NCI-H2171 treated with DMSO at 0.1 percent for 48 hours (cell line): ENCODE measurements around the gene MRPS5.
"Not testable (repeated sequence)": the region's sequence is repeated elsewhere in the genome, so short reads cannot be mapped to it uniquely, and the experiment has no call there.

Source experiments
- DNase-seq: peaks from one replicate; lab custom pipeline; 2025; lab: John Stamatoyannopoulos, UW

Gene MRPS5

DNA sequence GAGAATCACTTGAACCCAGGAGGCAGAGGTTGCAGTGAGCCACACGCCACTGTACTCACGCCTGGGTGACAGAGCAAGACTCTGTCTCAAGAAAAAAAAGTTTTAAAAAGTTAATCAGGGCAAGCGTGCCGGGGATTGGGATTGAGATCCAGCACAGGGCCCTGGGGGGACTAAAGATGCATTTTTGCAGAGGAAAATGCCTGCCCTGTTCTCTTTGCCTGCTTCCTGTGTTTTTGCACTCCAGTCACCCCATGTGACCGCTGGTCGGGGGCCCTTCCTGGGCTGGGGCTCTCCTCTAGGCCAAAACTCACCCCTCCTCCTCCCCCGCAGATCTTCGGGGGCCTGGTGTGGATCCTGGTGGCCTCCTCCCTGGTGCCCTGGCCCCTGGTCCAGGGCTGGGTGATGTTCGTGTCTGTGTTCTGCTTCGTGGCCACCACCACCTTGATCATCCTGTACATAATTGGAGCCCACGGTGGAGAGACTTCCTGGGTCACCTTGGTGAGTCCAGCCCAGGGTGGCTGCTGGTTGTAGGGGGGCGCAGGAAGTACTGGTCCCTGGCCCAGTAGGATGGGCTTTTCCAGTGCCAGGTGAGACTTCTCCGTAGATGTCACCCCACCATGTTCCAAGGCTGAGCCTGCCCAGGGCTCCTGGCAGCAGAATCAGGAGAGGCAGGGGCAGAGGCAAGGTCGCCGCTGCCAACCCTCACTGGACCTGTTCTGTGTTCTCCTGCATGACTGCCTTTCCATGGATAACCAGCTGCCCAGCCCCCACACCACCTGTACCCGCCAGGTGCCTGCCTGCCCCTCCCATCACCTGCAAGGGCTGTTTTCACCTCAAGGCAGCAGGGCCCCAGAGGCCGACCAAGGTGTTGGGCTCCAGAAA, 73.7 kb downstream of the MRPS5 start:
- DNase-seq, result peak; percentile 55

DNA sequence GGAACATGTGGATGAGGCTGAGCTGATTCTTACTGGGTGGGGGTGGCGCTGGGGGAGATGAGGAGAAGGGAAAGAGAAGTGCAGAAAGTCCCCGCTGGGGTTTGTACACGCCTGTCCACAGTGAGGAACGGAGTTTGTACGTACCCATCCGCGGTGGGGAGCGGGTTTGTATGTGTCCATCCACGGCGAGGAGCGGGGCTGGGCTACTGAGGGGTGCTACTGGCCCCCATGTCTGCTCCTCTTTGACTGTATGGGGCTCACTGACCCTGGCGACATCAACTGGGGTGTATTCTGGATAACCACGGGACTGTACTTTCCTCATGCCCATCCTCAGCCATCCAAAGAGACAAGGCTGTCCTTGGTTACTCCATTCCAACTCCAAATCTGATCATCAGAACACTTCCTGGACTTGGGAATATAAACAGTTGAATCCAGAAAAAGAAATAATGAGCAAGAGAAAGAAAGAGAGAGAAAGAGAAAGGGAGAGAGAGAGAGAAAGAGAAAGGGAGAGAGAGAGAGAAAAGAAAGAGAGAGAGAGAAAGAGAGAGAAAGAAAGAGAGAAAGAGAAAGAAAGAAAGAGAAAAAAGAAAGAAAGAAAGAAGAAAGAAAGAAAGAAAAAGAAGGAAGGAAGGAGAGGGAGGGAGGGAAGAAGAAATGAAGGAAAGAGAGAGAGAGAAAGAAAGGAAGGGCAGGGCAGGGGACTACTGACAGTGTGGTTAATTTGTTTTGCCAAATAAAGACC, 75.1 kb downstream of the MRPS5 start:
- DNase-seq, result no peak

DNA sequence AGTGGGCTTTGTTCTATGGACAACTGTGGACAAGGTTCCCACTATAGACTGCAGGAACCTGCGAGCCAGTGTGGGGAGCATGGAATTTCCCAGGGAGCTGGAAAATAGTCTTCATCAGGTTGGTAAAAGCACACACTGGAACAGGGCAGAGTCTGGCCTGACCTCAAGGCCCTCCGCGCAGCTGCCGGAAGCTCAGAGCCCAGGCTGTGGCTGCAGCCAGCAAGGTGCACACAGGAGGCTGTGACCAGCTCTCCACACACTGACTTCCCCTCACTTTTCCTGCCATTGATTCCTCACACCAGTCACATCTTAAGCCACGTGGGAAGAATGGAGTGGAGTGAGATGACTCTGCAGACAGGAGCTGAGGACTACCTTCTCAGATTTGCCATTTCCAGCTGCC, 77.0 kb downstream of the MRPS5 start:
- DNase-seq, result no peak

DNA sequence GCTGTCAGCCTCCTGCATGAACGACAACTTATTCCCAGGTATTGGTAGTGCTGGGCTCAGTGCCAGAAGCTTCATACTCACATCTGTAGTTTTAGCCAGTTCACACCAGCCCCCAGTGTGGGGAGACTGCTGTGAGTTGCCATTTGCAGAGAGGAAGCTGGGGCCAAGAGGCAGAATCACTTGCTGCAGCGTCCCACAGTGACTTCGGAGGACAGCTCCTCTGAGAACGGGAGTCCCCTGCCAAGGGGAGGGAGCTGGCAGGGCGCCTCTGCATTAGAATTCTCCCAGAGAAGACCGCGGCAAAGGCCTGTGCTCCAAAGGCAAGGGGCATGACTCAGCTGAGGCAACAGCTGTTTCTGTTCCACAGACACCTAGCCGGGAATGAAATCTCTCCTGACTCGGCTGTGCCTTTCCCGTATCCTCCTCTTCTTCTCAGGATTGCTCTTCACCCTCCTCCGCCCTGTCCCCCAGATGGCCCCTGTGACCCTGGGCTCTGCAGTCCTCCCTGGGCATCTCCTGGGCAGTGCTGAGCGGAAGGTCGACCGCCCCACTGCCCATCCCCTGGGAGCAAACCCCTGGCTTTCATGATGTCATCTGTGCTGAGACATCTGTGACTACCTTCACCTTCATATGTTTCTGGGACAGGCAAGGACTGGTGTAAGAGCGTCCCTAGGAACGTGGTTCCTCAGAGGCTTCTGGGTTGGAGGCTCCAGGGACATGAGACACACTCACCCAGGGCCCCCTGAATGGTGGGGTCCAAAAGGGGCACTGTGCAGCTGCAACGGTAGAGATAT, 78.1 kb downstream of the MRPS5 start:
- DNase-seq, result peak; percentile 90

DNA sequence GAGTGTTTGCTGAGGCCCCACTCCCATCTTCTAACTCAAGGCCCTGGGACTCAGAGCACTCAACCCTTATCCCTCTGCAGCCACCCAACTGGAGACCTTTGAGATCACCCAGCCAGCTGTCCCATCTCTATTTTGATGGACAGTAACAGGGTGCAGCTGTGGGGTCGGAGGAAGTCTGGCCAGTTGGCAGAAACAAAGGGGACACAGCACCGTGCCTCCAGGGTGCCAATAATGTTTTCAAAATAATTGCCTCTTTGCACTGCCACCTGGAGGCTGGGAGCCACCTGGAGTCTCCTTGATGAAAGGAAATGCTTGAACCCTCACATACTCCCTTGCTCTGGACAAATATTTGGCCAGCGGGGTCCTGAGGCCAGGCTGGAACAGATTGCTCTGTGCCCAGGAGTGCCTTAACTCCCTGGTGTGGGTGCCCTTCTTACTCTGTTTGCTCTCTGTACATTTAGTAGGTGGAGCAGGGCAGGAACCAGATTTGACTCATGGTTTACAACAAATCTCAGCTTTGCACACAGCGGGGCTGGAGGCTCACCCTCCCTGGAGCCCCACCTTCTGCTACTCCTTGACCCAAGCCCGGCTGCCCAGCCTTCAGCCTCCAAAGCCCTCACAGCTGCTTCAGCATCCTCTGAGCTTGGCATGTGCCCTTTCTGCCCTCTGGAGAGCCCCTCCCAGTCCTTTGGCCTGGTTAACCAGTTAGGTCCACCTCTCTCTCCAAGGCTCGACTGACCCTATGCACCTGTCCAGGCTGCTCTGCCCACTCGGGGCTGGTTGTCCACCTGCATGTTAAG, 78.9 kb downstream of the MRPS5 start:
- no peak for DNase-seq

DNA sequence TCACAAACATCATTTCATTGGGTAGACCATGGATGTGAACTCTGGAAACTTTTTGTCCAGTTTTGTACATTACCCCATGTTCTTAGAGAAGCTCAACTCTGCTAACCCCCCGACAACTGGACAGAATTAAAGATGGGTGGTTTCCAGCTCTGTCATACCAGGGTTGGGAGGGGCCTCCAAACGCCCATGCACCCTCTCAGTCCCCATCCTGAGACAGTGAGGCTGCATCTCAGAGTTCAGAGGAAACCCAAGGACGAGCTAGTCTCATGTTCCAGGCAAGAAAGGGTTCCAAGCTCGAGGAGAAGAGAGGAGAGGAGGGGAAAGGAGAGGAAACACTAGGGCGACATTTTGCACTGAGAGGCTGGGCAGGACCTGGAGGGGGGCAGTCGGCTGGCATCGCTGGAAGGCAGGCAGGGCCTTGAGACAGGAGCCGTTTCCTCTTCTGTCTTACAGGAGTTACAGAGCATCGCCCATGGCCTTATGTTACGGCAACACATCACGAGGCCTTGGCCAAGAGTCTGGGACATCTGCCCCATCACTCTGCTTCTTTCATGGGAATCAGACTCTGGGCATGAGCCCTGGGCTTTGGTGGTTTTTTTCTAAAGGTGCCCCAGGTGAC, 79.7 kb downstream of the MRPS5 start:
- DNase-seq, result no peak

DNA sequence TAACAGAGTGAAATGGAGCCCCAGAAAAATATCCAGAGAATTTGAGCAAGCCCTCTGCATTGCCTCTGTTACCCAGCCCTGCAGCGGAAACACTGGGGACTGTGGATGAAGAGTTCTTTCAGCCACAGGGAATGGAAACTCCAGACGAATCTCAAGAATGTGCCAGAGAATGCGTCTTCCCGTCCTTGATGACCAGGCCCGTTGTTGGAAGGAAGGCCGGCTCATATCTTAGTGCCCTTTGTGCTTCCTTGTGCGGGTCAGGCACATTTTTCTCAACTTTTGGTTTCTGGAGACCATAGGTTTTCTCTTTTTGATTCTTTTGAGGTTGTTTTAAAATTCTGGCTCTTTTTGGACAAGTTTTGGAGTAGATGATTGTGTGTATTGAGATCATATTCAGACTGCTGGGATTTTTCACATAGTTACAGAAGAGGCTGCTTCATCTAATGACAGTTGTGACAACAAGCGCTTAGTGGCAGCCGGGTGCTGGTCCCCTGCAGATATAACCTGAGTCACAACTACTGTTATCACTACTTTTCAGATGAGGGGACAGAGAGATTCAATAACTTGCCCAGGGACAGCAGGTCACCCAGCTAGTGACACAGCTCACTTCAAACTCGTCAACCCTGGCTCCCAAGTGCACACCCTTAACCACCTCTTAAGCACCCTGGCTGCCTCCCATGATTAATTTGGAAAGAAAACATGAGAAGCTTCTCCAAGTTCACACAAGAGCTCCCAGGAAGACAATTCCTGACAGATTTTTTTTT, 80.4 kb downstream of the MRPS5 start:
- no peak for DNase-seq

DNA sequence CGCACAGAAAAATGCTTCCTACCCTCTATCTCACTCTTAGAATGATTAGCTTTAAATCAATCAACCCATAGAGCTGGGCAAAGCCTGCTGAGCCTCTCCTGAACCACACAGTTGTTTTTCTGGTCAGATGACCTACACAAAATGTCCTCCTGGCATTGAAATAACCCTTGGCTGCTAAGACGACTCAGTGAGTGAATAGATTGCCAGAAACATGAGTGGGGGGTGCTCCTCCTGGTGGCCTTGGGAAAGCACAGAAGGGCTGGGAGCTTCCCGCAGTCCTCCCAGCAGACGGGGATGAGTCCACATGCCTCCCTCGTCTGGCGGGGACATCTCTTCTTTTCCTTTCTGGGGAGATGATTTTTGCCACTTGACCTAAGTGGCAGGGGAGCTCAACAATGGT, 81.2 kb downstream of the MRPS5 start:
- DNase-seq, result no peak

DNA sequence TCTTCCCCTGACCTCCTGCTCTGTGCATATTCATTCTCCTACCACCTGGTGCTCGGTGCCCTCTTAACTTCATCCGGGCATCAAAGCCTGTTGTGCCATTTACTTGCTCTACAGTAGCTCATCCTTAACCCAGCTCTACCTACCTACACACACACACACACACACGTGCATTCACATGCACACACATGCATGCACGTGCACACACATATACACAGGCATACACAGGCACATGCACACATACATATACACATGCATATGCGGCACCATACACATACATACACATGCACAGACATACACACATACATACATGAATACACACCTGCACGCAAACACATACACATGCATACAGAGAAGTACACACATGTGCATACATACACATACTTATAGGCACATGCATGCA, 81.6 kb downstream of the MRPS5 start:
- no peak for DNase-seq

DNA sequence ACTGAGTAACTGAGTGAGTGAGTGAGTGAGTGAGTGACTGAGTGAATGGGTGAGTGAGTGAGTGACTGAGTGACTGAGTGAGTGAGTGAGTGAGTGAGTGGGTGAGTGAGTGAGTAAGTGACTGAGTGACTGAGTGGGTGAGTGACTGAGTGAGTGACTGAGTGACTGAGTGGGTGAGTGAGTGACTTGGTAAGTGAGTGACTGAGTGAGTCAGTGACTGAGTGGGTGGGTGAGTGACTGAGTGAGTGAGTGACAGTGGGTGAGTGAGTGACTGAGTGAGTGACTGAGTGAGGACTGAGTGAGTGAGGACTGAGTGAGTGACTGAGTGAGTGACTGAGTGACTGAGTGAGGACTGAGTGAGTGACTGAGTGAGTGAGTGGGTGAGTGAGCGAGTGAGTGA, 82.2 kb downstream of the MRPS5 start:
- no peak for DNase-seq

DNA sequence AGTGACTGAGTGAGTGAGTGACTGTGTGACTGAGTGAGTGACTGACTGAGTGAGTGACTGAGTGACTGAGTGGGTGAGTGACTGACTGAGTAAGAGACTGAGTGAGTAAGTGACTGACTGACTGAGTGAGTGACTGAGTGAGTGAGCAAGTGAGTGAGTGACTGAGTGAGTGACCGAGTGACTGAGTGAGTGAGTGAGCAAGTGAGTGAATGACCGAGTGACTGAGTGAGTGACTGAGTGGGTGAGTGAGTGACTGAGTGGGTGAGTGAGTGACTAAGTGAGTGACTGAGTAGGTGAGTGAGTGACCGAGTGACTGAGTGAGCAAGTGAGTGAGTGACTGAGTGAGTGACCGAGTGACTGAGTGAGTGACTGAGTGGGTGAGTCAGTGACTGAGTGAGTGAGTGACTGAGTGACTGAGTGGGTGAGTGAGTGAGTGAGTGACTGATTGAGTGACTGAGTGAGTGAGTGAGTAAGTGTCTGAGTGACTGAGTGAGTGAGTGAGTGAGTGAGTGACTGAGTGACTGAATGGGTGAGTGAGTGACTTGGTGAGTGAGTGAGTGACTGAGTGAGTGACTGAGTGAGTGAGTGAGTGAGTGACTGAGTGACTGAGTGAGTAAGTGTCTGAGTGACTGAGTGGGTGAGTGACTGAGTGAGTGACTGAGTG, 82.8 kb downstream of the MRPS5 start:
- no peak for DNase-seq

DNA sequence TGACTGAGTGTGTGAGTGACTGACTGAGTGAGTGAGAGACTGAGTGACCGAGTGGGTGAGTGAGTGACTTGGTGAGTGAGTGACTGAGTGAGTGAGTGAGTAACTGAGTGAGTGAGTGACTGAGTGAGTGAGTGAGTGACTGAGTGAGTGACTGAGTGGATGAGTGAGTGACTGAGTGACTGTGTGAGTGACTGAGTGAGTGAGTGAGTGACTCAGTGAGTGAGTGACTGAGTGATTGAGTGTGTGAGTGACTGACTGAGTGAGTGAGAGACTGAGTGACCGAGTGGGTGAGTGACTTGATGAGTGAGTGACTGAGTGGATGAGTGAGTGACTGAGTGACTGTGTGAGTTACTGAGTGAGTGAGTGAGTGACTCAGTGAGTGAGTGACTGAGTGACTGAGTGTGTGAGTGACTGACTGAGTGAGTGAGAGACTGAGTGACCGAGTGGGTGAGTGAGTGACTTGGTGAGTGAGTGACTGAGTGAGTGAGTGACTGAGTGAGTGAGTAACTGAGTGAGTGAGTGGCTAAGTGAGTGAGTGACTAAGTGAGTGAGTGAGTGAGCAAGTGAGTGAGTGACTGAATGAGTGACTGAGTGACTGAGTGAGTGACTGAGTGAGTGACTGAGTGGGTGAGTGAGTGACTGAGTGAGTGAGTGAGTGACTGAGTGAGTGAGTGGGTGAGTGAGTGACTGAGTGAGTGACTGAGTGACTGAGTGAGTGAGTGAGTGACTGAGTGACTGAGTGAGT, 83.6 kb downstream of the MRPS5 start:
- not testable (repeated sequence) for DNase-seq

DNA sequence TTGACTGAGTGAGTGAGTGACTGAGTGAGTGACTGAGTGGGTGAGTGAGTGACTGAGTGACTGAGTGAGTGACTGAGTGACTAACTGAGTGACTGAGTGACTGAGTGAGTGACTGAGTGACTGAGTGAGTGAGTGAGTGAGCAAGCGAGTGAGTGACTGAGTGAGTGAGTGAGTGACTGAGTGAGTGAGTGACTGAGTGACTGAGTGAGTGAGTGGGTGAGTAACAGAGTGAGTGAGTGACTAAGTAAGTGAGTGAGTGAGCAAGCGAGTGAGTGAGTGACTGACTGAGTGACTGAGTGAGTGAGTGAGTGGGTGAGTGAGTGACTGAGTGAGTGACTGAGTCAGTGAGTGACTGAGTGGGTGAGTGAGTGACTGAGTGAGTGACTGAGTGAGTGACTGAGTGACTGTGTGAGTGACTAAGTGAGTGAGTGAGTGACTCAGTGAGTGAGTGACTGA, 84.2 kb downstream of the MRPS5 start:
- DNase-seq, result no peak

DNA sequence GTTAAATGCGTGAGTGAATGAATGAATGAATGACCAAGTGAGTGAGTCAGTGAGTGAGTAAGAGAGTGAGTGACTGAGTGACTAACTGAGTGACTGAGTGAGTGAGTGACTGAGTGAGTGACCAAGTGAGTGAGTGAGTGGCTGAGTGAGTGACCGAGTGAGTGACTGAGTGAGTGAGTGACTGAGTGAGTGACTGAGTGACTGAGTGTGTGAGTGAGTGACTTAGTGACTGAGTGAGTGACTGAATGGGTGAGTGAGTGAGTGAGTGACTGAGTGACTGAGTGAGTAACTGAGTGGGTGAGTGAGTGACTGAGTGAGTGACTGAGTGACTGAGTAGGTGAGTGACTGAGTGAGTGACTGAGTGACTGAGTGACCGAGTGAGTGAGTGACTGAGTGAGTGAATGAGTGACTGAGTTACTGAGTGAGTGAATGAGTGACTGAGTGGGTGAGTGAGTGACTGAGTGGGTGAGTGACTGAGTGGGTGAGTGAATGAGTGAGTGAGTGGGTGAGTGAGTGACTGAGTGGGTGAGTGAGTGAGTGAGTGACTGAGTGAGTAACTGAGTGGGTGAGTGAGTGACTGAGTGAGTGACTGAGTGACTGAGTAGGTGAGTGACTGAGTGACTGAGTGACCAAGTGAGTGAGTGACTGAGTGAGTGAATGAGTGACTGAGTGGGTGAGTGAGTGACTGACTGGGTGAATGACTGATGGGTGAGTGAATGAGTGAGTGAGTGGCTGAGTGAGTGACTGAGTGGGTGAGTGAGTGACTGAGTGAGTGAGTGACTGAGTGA, 84.8 kb downstream of the MRPS5 start:
- DNase-seq, result no peak
